Stimulated activated CD4-positive, alpha-beta T cell treated with anti-CD3 and anti-CD28 coated beads, Interleukin-15, amount 100 ng/mL, for 24 hours (primary cell): ENCODE measurements around the gene MDN1.

Experiments used
- DNase-seq: peaks from one replicate; pipeline ENCODE4 v3.0.0-alpha.2; 2020

The MDN1 gene

GRCh38 chr6:89596056-89596455 lies 223.5 kb downstream of the MDN1 start:
- no peak for DNase-seq
